Inferior parietal cortex (tissue), 1 donor: ENCODE results near the gene FTO.

ENCODE experiments used
- DNase-seq: peaks from one replicate; pipeline ENCODE4 v3.0.0-alpha.2; 2016; ENCODE audit errors: extremely low spot score

The FTO gene

GRCh38 chr16:53753431-53753830, 49.5 kb downstream of the FTO start:
- no peak for DNase-seq

GRCh38 chr16:53755026-53755910, 51.3 kb downstream of the FTO start:
- no peak for DNase-seq

- DNase-seq: peak; percentile 63
Observed at GRCh38 chr16:53756275-53756996, 52.5 kb downstream of the FTO start.

GRCh38 chr16:53757971-53758609, 54.1 kb downstream of the FTO start:
- no peak for DNase-seq

GRCh38 chr16:53761962-53762703, 58.2 kb downstream of the FTO start:
- DNase-seq: no peak

GRCh38 chr16:53766304-53767016, 62.5 kb downstream of the FTO start:
- no peak for DNase-seq

- DNase-seq: no peak
Observed at GRCh38 chr16:53768167-53768566, 64.2 kb downstream of the FTO start.

- no peak for DNase-seq
Observed at GRCh38 chr16:53768593-53768992, 64.6 kb downstream of the FTO start.

- no peak for DNase-seq
Observed at GRCh38 chr16:53769185-53769584, 65.2 kb downstream of the FTO start.

GRCh38 chr16:53769787-53770186, 65.8 kb downstream of the FTO start:
- DNase-seq: no peak

- no peak for DNase-seq
Observed at GRCh38 chr16:53770641-53771040, 66.7 kb downstream of the FTO start.

- no peak for DNase-seq
Observed at GRCh38 chr16:53771655-53772497, 67.9 kb downstream of the FTO start.

- peak; percentile 74 for DNase-seq
Observed at GRCh38 chr16:53773150-53773846, 69.3 kb downstream of the FTO start.

GRCh38 chr16:53773881-53774280, 69.9 kb downstream of the FTO start:
- no peak for DNase-seq

GRCh38 chr16:53775106-53775820, 71.3 kb downstream of the FTO start:
- DNase-seq: no peak

GRCh38 chr16:53775821-53776431, 72.0 kb downstream of the FTO start:
- DNase-seq: no peak

GRCh38 chr16:53779186-53779585, 75.2 kb downstream of the FTO start:
- DNase-seq: no peak

GRCh38 chr16:53780051-53780450, 76.1 kb downstream of the FTO start:
- DNase-seq: no peak
